A549 (cell line): Measurements from ENCODE around the gene RIN2. TPM values are rescaled to one million over a fixed set of nuclear protein-coding genes. Genes with fewer than 3 reads are reported as not detected.

Experiments
- ATAC-seq, 2 experiments: fragments of 200-7000 bp in 1 of 2; fragments of >200 bp in 1 of 2; cut with Nextera tagmentation in 1 of 2; cut with Tn5 transposase in 1 of 2; 3 replicates each; pipeline versions ENCODE4 v1.8.0 to v1.9.1; 2018 to 2020; ENCODE audit warnings: mild to moderate bottlenecking in 1 of 2, moderate library complexity in 1 of 2
- CTCF ChIA-PET: fragments of 300-600 bp; sonication (Branson Sonifier 250); formaldehyde crosslinking; extraction: SDS; loops from one replicate; lab custom pipeline; 2021; ENCODE audit warnings: antibody characterized with exemption, inconsistent platforms; lab: Yijun Ruan, JAX
- POLR2A ChIA-PET: fragments of 350-600 bp; formaldehyde crosslinking; extraction: SDS; loops from one replicate; lab custom pipeline; 2021; ENCODE audit warnings: antibody characterized with exemption, inconsistent platforms; lab: Yijun Ruan, JAX
- DNase-seq, 2 experiments: peaks; one replicate each; pipeline versions ENCODE4 v3.0.0 to v3.0.0-alpha.2; 2011 to 2016; ENCODE audit warnings: low read depth in 1 of 2, low spot score in 1 of 2
- FAIRE-seq: peaks from 2 replicates; lab custom pipeline; 2011; peaks lifted over from hg19 to GRCh38; lab: Jason Lieb, UNC
- H3K27ac ChIP-seq, 2 experiments: fragments of >200 bp; sonication (Bioruptor Twin); formaldehyde crosslinking; 3 replicates each; pipeline ENCODE4 v1.5.1; 2016 to 2017
- H3K4me1 ChIP-seq: fragments of >200 bp; sonication (Bioruptor Twin); formaldehyde crosslinking; 3 replicates; pipeline ENCODE4 v1.6.1; 2016
- H3K4me2 ChIP-seq: fragments of >200 bp; sonication (Bioruptor Twin); formaldehyde crosslinking; 3 replicates; pipeline ENCODE4 v1.6.1; 2016
- H3K4me3 ChIP-seq: fragments of >200 bp; sonication (Bioruptor Twin); formaldehyde crosslinking; 3 replicates; pipeline ENCODE4 v1.5.1; 2016
- H3K9me3 ChIP-seq: fragments of >200 bp; sonication (Bioruptor Twin); formaldehyde crosslinking; 3 replicates; pipeline ENCODE4 v1.6.1; 2016
- BCL3 ChIP-seq: fragments of >200 bp; sonication (Bioruptor Twin); formaldehyde crosslinking; IDR thresholded peaks from 3 replicates; pipeline ENCODE4 v1.6.1; 2016
- CBX2 ChIP-seq: fragments of 200-600 bp; sonication (generic); IDR thresholded peaks from 2 replicates; pipeline ENCODE4 v1.6.1; 2016; ENCODE audit warnings: low read depth, mild to moderate bottlenecking, borderline replicate concordance
- E2F6 ChIP-seq: IDR thresholded peaks from 2 replicates; pipeline ENCODE4 v1.6.1; 2012; ENCODE audit warnings: low read depth, borderline replicate concordance
- FOXS1 ChIP-seq: fragments of 250-450 bp; sonication (Bioruptor Pico); IDR thresholded peaks from 2 replicates; pipeline ENCODE4 v1.5.0; 2020; ENCODE audit warnings: mild to moderate bottlenecking, moderate library complexity
- HDAC2 ChIP-seq: fragments of 200-600 bp; sonication (generic); IDR thresholded peaks from 2 replicates; pipeline ENCODE4 v1.6.1; 2016
- HES2 ChIP-seq: fragments of >200 bp; sonication (Bioruptor Twin); formaldehyde crosslinking; IDR thresholded peaks from 2 replicates; pipeline ENCODE4 v1.6.1; 2016
- HEYL ChIP-seq: fragments of 250-450 bp; sonication (Bioruptor Pico); IDR thresholded peaks from 2 replicates; pipeline ENCODE4 v1.8.0; 2021; ENCODE audit warnings: mild to moderate bottlenecking, moderate library complexity
- HOXB5 ChIP-seq: fragments of 250-450 bp; sonication (Bioruptor Pico); IDR thresholded peaks from 2 replicates; pipeline ENCODE4 v1.5.0; 2020; ENCODE audit warnings: mild to moderate bottlenecking, moderate library complexity
- JUN ChIP-seq, 2 experiments: fragments of >200 bp; sonication (Bioruptor Twin); formaldehyde crosslinking; IDR thresholded peaks; 2 replicates in 1 of 2; 3 replicates in 1 of 2; pipeline ENCODE4 v1.6.1; 2016 to 2017
- MAFK ChIP-seq: fragments of 450-650 bp; IDR thresholded peaks from 2 replicates; pipeline ENCODE4 v1.6.1; 2014; ENCODE audit not compliant: partially characterized antibody
- MAX ChIP-seq: IDR thresholded peaks from 2 replicates; pipeline ENCODE4 v1.6.1; 2012
- MYC ChIP-seq: IDR thresholded peaks from 2 replicates; pipeline ENCODE4 v1.6.1; 2012; ENCODE audit warnings: mild to moderate bottlenecking, inconsistent platforms, low read length, improper control_type of control experiment, borderline replicate concordance
- PBX3 ChIP-seq: IDR thresholded peaks from 2 replicates; pipeline ENCODE4 v1.6.1; 2012
- PHF8 ChIP-seq: fragments of 200-600 bp; sonication (generic); IDR thresholded peaks from 2 replicates; pipeline ENCODE4 v1.6.1; 2016; ENCODE audit warnings: low read depth, mild to moderate bottlenecking, antibody characterized with exemption, moderate library complexity, borderline replicate concordance
- POLR2A ChIP-seq: IDR thresholded peaks from 2 replicates; pipeline ENCODE4 v1.6.1; 2012; ENCODE audit warnings: mild to moderate bottlenecking, low read length
- RAD21 ChIP-seq, 2 experiments: fragments of >200 bp in 1 of 2; sonication (Bioruptor Twin) in 1 of 2; formaldehyde crosslinking in 1 of 2; IDR thresholded peaks in 1 of 2; conservative IDR thresholded peaks in 1 of 2; 2 replicates in 1 of 2; 3 replicates in 1 of 2; pipeline ENCODE4 v1.6.1; 2012 to 2018; ENCODE audit warnings: inconsistent platforms in 1 of 2
- SMC3 ChIP-seq: fragments of >200 bp; sonication (Bioruptor Twin); formaldehyde crosslinking; IDR thresholded peaks from 3 replicates; pipeline ENCODE4 v1.6.1; 2018; ENCODE audit warnings: inconsistent platforms
- TFCP2L1 ChIP-seq: fragments of 250-450 bp; sonication (Bioruptor Pico); IDR thresholded peaks from 2 replicates; pipeline ENCODE4 v1.5.0; 2021; ENCODE audit warnings: mild to moderate bottlenecking
- WGBS: methylation state at CpG from one replicate; pipeline ENCODE4 v1.1.6; 2017; ENCODE audit errors: missing lambda C conversion rate; 5-methylcytosine and 5-hydroxymethylcytosine counted together
- polyA plus RNA-seq, 4 experiments: library from polyadenylated mRNA; depleted of rRNA in 3 of 4; stranded (reverse); fragments of >200 nt; fragmentation: RNase III in 1 of 4; extraction: RNeasy Plus Mini Kit Qiagen cat#74134 plus additional on column Dnase treatment in 1 of 4; gene quantifications; 2 replicates in 3 of 4; 3 replicates in 1 of 4; pipeline ENCODE4 v1.2.3, GENCODE V29; 2011 to 2017

Gene RIN2
- polyA plus RNA-seq, 2 of the 4 experiments (the other 2 are of a cell fraction) = 22.4 to 34.7 TPM

GRCh38 chr20:19756761-19757486, 1.1 kb upstream of the RIN2 start:
- peak overlapping the region; percentile 72 for H3K4me3 ChIP-seq
- peak overlapping the region; percentile 88 for H3K4me2 ChIP-seq
- peak in 1 of 2 experiments; percentile 33; a peak in 2 of 5 replicates for TF ChIP-seq RAD21 (conservative IDR thresholded peaks at IDR 0.05 in 1 of 2, IDR thresholded peaks at IDR 0.05 in 1 of 2)
- peak; percentile 69 for TF ChIP-seq MAFK
- TF ChIP-seq SMC3 = 0 out of 3 replicates have a peak, but pooled peaks have one; percentile 13
- no peak for TF ChIP-seq MYC
- ChIA-PET POLR2A (interaction anchor here (0.8 to 2.7 kb wide), 5 partner anchors 15 to 218 kb away, joined by 3 to 12 read pairs (median 6); no protein-coding TSS in a partner anchor), CTCF (interaction anchor here (0.9 to 2.9 kb wide), 9 partner anchors 12 to 260 kb away, joined by 3 to 10 read pairs (median 3); partner anchors contain the start of gene NAA20)
- peaks cover 28% of the 10 kb centered on the region for H3K4me1 ChIP-seq
- 27% methylated on average over 22 of the region's 22 CpGs for WGBS
- FAIRE-seq = peak; percentile 32
- no peak for DNase-seq
- no peak for ATAC-seq
- no peaks in the 10 kb centered on the region for H3K9me3 ChIP-seq
- H3K27ac ChIP-seq = peak overlapping the region; percentile 85 to 89

GRCh38 chr20:19757487-19758132, 448 bp upstream of the RIN2 start:
- WGBS = 1% methylated on average over 45 of the region's 45 CpGs
- Histone ChIP-seq H3K9me3 (no peaks in the 10 kb centered on the region), H3K4me1 (peaks cover 28% of the 10 kb centered on the region), H3K4me3 (peak overlapping the region; percentile 72), H3K27ac (peak overlapping the region; percentile 85 to 89), H3K4me2 (peak overlapping the region; percentile 88)
- no peak for FAIRE-seq
- peak; percentile 34; the same call in 1 of the 2 replicates for TF ChIP-seq PHF8
- peak in 1 of 2 experiments; percentile 46; a peak in 2 of 5 replicates for TF ChIP-seq JUN (IDR thresholded peaks at IDR 0.05)
- no peak for TF ChIP-seq CBX2
- no peak for TF ChIP-seq HES2
- no peak for TF ChIP-seq TFCP2L1 (CRISPR knock-in tag)
- TF ChIP-seq HDAC2 = no peak
- TF ChIP-seq HEYL (CRISPR knock-in tag) = no peak
- peak in 1 of 2 experiments; percentile 11; a peak in 1 of 5 replicates for TF ChIP-seq RAD21 (conservative IDR thresholded peaks at IDR 0.05 in 1 of 2, IDR thresholded peaks at IDR 0.05 in 1 of 2)
- TF ChIP-seq BCL3 = 0 out of 3 replicates have a peak, but pooled peaks have one; percentile 61
- no peak for TF ChIP-seq HOXB5 (CRISPR knock-in tag)
- no peak for TF ChIP-seq FOXS1 (CRISPR knock-in tag)
- TF ChIP-seq PBX3 = no peak
- TF ChIP-seq POLR2A = peak; percentile 47
- TF ChIP-seq MAX = peak; percentile 46; the same call in 1 of the 2 replicates
- 0 out of 2 replicates have a peak, but pooled peaks have one; percentile 16 for TF ChIP-seq E2F6
- peak; percentile 96 to 98 for DNase-seq
- ChIA-PET CTCF (interaction anchor here (0.7 to 2.9 kb wide), 10 partner anchors 13 to 259 kb away, joined by 3 to 10 read pairs (median 3); partner anchors contain the start of gene NAA20), POLR2A (interaction anchor here (0.8 to 2.7 kb wide), 12 partner anchors 14 to 259 kb away, joined by 3 to 12 read pairs (median 5); partner anchors contain the start of gene NAA20)
- ATAC-seq = peak; percentile 85 to 93
